HG03439 (cell line): ENCODE results near the gene RRAD.

Experiments
- ATAC-seq: cut with Tn5 transposase; IDR thresholded peaks from one replicate; pipeline ENCODE4 v1.9.1; 2021; ENCODE audit warnings: mild to moderate bottlenecking, moderate library complexity; ENCODE audit not compliant: unreplicated experiment

RRAD gene

DNA sequence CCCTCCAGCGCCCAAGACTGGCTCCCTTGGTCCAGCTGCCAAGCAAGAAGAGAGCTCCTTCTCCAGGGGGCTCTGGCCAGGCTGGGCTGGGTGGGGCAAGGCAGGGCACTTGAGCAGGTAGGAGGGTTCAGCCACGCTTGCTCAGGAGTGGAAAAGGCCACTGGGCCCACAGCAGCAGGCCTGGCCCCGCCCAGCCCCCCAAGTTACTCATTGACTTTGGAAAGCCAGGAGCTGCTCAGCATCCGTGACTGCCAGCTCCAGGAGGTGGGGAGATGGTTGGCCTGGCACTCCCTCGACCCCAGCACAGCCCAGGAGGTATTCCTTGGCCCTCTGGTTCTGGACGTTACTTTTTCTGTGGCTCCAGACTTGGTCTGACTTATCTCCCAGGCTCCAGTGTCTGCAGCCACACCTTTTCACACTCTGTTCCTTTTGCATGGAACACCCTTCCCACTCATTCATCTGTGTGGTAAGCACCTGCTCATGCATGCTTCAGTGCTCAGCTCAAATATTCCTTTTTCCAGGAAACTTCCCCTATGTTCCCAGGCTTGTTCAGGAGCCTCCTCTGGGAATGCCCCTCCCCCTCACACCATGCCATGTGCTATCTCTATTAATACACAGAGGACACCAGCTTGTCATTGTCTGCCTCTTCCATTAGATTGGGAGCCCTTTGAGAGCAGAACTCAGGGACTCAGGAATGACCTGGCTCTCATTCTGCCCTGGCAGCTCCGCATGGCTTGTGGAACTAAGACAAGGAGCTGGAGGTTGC lies 6.3 kb downstream of the RRAD start, which contains the start of gene CDH16:
Gene CDH16, minus strand, starts transcription at position 83 of the 766 bp plus-strand sequence. CDS start 820 bp downstream, outside the sequence.
- ATAC-seq, result no peak

- ATAC-seq, result no peak
These were observed 7.0 kb downstream of the RRAD start for GRCh38 chr16:66918355-66918754.

GRCh38 chr16:66917741-66918140 lies 7.6 kb downstream of the RRAD start:
- ATAC-seq, result no peak

- no peak for ATAC-seq
These were observed 8.8 kb downstream of the RRAD start for GRCh38 chr16:66916518-66916917.

- ATAC-seq, result no peak
These were observed 10.3 kb downstream of the RRAD start for GRCh38 chr16:66915041-66915440.

DNA sequence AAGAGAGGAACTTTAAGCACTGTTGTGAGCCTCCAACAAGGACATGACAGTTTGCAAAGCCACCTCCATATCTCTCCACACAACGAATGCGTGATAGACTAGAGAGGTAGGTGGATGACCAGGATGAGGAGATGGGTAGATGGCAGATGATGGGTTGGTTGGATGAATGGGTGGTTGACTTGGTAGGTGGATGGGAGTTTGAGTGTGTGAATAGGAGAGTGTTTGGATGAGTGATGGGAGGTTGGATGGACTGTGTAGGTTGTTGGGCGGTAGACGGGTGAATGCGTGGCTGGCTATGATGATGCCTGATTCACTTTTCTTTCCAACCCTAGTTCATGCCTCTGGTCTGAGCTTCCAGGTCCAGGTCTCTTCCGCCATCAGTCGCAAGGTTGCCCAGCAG lies 10.8 kb downstream of the RRAD start:
- no peak for ATAC-seq

GRCh38 chr16:66913711-66914110 lies 11.6 kb downstream of the RRAD start:
- ATAC-seq, result no peak

GRCh38 chr16:66913081-66913480 lies 12.3 kb downstream of the RRAD start:
- no peak for ATAC-seq

DNA sequence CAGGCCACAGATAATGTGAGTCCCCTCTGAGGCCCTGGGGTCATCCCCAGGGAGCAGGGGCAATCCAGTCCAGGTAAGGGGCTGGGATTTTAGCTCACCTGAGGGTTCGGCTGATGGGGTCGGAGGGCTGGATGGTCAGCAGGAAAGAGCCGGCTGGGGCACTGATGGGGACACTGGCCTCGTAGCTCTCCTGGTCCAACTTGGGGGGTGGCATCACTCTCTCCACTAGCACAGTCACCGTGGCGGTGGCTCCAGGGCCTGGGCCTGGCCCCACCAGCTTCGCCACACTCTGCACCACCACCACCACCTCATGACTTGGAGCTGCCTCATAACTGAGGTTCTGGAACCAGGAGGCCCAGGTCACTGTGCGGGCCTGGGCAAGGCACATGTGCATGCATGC lies 13.5 kb downstream of the RRAD start:
- ATAC-seq, result no peak

- no peak for ATAC-seq
These were observed 14.2 kb downstream of the RRAD start for GRCh38 chr16:66911112-66911511.

DNA sequence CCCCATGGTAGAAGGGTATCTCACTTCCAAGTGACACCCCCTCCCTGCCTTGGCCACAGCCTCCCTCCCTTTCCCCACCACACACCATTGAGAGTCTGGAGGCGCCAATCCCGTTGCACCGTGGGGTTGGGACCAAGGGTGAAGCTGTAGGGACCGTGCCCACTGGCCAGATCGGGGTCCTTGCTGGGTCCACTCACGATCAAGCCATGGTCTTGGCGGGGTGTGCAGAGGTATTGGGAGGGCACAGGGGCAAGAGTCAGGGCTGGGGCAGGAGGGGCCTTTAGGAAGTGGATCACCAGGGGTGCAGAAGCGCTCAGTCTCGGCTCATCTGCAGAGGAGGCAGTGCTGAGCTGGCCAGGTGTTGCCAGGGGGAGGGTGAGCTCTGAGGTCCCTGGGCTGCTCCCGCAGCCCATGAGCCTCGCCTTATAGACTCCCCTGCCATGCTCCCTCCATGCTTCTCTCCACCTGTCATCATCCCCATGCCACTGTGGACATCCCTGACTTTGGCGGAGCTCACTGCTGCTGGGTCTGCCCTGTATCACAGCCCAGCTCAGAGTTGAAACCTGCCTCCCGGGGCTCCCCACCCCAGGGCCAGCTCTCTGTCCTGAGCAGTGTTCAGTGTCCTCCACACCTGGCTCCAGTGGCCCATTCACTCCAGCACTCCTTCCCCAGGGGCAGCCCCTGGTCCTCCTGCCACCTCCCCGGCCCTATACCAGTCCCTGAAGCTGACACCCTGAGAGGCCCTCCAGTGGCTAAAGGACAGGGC lies 15.0 kb downstream of the RRAD start:
- ATAC-seq, result no peak

DNA sequence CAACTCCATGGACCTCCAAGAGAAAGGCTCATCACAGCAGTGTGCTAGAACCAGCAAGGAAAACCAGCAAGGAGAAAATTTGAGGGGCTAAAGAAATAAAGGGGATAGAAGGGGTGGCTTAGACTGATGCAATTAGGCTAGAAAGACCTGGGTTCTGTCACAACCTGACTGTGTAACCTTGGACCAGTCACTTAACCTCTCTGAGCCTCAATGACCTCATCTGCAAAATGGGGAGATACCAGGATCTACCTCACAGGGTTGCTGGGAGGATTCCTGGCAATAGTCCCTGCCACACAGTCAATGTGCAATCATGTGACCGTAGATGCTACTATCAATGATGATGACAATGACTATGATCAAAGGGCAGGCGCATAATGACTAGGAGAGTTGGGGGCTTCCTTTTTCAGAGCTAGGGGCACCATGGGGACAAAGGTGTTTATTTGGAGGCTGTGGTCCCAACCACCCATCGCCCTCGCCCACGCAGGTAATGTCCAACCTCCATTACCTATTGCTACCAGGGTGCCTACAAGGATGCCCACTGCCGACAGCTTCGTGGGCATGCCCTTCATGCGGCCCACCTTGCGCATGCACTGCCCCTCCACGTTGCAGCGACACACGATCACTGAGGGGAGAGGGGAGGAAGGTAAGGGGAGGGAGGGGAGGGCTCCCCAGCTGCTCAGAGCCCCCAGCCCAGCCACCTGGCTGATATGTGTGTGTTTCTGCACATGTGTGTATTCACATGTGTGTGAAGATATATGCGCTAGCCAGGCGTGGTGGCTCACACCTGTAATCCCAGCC lies 16.4 kb downstream of the RRAD start:
- no peak for ATAC-seq

DNA sequence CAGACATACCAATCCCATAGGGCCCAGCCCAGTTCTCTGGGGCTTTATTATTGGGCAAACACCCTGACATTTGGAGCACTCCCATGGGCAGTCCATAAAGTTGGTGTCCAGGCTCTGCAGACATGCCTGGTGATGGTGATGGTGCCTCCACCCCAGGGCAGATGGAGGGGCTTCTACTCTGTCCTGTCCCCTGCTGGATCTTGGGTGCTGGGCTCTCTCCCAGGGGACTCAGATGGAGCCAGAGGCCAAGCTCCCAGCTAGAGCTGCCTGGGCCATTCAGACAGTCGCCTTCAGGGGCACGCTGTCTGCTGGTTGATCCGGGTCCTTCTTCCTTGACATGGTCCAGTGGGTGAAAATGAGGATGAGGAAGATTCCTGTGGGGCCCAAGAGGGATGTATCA lies 17.2 kb downstream of the RRAD start:
- ATAC-seq, result no peak

GRCh38 chr16:66906916-66907836 lies 18.2 kb downstream of the RRAD start:
- no peak for ATAC-seq

GRCh38 chr16:66905633-66906539 lies 19.4 kb downstream of the RRAD start:
- ATAC-seq, result no peak

GRCh38 chr16:66904846-66905632 lies 20.3 kb downstream of the RRAD start:
- ATAC-seq, result no peak

- ATAC-seq, result no peak
These were observed 20.9 kb downstream of the RRAD start for GRCh38 chr16:66904428-66904845.
